IPS-11a (cell line): ENCODE results near the gene HELZ.

Source experiments
- H3K4me3 ChIP-seq: one replicate; pipeline ENCODE4 v1.5.1; 2013; ENCODE audit warnings: low read depth, low read length, control low read depth

The HELZ gene

DNA sequence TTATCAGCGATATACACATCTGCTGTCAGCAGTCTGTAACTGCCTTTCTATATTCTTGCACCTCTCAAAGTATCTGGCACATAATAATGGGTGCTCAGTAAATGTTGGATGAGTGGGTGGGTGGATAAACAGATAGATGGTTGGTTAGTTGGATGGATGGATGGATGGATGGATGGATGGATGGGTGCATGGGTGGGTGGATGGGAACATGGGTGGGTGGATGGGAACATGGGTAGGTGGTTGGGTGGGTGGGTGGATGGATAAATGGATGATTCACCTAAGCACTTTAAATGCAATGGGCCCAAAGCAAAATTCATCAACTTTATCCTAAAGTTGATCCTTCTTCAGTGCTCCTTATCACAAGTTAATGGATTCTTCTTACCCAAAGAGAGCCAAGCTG, 48.6 kb downstream of the HELZ start:
- no peak overlapping the region for H3K4me3 ChIP-seq

DNA sequence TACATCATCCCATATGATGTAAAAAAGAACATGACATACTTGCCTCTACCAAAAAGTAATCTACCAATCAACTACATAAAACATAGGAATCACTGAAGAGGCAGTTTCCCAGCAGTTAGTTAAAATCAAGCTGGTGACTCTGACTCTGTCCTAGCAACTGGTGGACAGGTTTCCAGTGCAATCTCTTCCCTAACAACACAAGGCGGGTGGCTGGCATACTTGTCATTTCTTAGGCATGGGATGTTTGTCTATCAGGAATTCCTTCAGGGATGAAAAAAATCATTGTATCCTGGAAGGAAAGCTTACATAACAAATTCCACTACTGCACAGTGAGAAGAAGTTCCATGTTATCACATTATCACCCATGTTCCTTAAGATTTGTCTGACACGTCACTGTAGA, 50.9 kb downstream of the HELZ start:
- no peak overlapping the region for H3K4me3 ChIP-seq

- H3K4me3 ChIP-seq: no peak overlapping the region
Measured at GRCh38 chr17:67187927-67188326, 57.1 kb downstream of the HELZ start.

DNA sequence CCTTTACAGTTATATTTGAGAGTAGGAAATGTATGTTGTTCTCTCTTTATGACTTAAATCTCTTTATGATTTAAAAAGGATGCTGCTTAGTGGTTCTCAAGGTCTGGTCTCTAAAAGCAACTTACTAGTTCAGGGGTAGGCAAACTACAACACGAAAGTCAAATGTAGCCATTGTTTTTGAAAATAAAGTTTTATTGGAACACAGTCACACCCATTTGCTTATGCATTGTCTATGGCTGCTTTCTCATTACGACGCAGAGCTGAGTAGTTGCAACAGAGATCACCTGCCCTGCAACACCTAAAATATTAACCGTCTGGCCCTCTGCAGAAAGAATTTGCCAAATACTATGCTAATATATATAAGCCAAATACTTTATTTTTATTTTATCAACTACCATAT, 58.2 kb downstream of the HELZ start:
- no peak overlapping the region for H3K4me3 ChIP-seq

DNA sequence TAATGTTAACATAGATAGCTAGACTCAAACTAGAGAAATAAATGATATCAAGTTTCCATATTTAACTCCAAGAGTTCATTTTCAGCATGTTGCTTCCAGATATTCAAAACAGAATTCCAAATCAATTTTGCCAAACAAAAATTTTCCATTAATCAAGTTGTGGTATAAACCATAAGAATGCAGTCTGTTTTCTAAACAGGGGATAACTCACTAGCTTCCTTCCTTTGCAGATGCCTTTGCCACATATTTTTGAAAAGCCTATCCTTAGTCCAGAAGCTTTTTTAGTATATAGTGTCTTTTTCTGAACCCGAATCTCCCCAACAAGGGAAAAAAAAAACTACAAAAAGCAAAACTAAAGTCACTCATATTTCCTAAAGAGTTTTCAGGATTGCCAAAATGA, 61.5 kb downstream of the HELZ start:
- H3K4me3 ChIP-seq: no peak overlapping the region

- no peak overlapping the region for H3K4me3 ChIP-seq
Measured at GRCh38 chr17:67181825-67182224, 63.2 kb downstream of the HELZ start.

DNA sequence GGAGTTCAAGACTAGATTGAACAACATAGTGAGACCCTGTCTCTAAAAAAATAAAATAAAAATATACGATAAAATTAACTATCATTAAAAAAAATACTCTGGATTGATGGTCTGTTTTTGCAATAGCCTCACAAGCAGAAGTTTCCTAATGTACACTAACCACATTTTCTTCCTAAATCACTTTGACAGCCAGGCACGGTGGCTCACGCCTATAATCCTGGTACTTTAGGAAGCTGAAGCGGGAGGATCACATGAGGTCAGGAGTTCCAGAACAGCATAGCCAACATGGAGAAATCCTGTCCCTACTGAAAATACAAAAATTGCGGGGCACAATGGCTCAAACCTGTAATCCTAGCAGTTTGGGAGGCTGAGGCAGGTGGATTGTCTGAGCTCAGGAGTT, 64.7 kb downstream of the HELZ start:
- H3K4me3 ChIP-seq: no peak overlapping the region

- H3K4me3 ChIP-seq: no peak overlapping the region
Measured at GRCh38 chr17:67178555-67178954, 66.4 kb downstream of the HELZ start.

GRCh38 chr17:67177732-67178131, 67.3 kb downstream of the HELZ start:
- no peak overlapping the region for H3K4me3 ChIP-seq

DNA sequence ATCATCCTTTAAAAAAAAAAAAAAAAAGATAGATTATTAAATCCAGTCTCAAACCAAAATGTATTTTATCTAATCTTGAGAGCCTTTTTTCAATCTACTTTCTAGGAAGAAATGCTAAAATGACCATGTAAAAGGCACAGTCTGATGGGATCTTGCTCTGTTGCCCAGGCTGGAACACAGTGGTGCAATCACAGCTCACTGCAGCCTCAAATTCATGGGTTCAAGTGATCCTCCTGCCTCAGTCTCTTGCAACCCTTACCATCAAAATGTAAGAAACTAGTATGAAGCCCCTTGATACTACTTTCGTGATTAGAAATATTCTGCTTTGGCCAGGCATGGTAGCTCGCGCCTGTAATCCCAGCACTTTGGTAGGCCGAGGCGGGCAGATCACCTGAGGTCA, 70.8 kb downstream of the HELZ start:
- no peak overlapping the region for H3K4me3 ChIP-seq

DNA sequence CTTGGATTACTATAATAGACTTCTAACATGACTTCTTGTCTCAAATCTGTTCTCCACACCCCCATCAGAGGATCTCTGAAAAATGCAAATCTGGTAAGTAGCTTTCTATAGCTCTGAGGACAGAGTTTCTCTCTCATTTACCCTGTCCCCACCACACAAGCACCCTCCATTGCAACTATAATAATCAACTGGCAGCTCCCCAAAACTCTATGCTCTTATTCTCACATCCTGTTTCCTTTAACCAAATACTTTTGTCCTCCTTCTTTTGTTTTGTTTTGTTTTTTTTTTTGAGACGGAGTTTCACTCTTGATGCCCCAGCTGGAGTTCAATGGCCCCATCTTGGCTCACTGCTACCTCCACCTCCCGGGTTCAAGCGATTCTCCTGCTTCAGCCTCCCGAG, 73.4 kb downstream of the HELZ start:
- H3K4me3 ChIP-seq: no peak overlapping the region

- no peak overlapping the region for H3K4me3 ChIP-seq
Measured at GRCh38 chr17:67168496-67168895, 76.5 kb downstream of the HELZ start.

- H3K4me3 ChIP-seq: no peak overlapping the region
Measured at GRCh38 chr17:67165201-67165600, 79.8 kb downstream of the HELZ start.

- H3K4me3 ChIP-seq: no peak overlapping the region
Measured at GRCh38 chr17:67164302-67164701, 80.7 kb downstream of the HELZ start.

- H3K4me3 ChIP-seq: no peak overlapping the region
Measured at GRCh38 chr17:67162771-67163170, 82.2 kb downstream of the HELZ start.

- no peak overlapping the region for H3K4me3 ChIP-seq
Measured at GRCh38 chr17:67161573-67161972, 83.4 kb downstream of the HELZ start.

DNA sequence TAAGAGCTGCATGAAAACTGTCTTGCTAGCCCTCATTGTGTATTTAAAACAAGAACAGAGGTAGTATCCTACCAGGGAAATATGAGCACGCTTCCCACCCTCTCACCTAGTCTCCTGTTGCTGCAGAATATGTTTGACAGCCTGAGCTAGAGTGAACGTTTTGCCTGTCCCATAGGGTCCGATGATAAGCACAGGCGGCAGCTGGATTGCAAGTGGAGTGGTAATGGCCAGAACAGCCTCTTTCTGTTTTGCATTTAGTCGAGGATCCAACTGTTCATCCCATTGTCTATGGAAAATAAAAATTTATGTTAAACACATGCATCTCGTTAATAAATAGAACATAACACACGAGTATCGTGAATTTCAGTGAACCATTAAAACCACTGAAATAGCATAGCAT, 84.2 kb downstream of the HELZ start:
- H3K4me3 ChIP-seq: no peak overlapping the region

GRCh38 chr17:67157732-67158639, 87.0 kb downstream of the HELZ start:
- no peak overlapping the region for H3K4me3 ChIP-seq

DNA sequence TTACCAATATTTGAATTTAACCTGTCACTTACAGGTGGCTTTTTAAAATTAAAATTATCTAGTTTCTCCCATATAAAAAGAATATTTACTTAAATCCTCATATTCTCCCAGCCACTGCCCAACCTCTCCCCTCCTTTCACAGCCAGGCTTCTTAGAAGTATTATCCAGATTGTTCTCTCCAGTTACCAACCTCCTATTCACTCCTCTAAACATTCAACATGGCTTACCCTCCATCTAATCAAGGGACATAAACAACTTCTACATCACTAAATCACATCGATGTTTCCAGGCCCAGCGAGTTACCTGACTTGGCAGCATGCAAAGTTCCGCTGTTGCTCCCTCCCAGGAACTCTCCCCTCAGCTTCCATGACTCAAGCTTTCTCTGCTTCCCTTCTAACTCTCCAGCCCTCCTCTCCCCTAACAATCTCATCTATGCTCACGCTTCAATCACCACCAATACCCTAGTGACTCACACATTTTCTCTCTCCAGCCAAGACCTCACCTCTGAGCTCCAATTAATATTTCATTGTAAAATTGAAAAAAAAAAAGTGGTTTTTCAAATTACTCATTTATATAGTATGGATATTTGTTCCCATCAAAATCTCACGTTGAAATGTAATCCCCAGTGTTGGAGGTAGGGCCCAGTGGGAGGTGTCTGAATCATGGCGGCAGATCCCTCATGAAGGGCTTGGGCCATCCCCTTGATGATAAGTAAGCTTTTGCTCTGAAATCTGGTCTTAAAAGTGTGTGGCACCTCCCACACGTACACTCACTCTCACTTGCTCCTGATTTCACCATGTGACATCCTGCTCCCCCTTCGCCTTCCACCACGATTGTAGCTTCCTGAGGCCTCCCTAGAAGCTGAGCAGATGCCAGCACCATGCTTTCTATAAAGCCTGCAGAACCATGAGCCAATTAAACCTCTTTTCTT, 88.5 kb downstream of the HELZ start:
- no peak overlapping the region for H3K4me3 ChIP-seq

GRCh38 chr17:67152824-67153223, 92.2 kb downstream of the HELZ start:
- H3K4me3 ChIP-seq: no peak overlapping the region

DNA sequence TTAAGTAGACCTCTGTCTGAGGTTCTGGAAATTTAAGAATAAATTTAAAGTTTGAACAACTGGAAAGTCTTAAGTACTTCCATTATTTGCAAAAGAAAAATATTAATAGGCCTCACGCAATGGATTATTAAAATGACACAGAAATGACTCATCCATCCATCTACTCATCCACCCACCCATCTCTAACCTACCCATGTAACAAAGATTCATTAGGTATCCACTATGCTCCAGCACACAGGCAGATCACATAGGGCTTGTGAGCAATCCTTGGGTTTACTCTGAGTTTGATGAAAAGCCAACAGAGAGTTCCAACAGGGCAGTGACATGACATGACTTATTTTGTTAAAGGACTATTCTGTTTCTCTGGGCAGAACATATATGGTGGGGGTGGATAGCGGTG, 93.3 kb downstream of the HELZ start:
- H3K4me3 ChIP-seq: no peak overlapping the region

DNA sequence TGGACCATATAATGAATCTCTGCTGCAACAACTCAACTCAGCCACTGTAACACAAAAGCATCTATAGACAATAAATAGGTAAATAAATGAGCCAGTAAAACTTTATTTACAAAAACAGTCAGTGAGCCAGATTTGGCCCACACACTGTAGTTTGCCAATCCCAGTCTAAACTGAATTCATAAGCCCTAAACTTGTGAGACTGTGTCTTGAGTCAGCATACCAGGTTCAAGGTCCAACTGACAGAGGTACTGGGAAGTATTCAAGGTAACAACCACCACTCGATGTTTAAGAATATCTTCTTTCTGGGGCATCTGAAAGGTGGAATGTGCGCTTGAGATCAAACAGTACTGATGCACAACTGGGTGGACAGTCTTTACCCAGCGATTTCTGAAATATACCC, 94.2 kb downstream of the HELZ start:
- no peak overlapping the region for H3K4me3 ChIP-seq
